ENCODE results near the gene NKAIN1.
"Not testable (repeated sequence)": the region's sequence is repeated elsewhere in the genome, so short reads cannot be mapped to it uniquely, and the experiment has no call there.

Gene NKAIN1

DNA sequence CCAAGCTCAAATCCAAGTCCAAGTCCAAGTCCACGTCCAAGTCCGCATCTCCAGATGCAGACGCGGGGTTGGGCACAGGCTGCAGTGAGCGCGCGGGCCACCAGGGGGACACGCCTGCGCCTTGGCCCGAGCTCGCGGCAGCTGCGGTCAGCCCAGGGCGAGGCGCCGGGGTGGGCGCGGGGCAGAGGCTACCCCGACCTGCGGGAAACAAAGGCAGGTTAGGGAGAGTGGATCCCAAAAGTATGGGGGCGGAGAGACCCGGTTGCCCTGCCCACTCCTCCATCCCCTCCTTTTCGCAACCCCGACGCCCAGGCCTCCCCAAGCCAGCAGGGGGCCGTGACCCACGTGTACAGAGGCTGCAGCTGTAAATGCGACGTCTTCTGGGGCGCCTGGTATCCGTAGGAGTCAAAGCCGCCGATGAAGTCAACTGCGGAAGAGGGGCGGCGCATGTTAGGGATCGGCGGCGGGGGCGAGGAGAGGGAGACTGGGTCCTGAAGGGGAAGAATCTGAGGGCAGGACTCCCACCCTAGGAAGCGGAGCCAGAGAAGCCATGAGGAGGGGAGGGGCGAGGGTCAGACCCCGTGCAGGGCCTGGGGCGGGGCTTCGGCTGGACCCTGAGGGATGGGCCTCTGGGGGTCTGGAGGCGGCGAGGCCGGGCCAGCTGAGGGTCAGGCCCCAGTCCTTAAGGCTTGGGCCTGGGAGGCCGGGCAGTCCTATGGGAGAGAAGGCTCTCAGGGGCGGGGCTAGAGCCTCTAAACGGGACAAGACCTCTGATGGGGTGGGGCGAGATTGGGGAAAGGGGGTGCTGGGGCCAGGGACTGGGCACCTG lies 58.0 kb downstream of the NKAIN1 start:
- peak; percentile 26 for DNase-seq
- H3K9me3 Mint-ChIP-seq = peaks cover 5% of the 10 kb centered on the region
- TF ChIP-seq, protein P1, sequence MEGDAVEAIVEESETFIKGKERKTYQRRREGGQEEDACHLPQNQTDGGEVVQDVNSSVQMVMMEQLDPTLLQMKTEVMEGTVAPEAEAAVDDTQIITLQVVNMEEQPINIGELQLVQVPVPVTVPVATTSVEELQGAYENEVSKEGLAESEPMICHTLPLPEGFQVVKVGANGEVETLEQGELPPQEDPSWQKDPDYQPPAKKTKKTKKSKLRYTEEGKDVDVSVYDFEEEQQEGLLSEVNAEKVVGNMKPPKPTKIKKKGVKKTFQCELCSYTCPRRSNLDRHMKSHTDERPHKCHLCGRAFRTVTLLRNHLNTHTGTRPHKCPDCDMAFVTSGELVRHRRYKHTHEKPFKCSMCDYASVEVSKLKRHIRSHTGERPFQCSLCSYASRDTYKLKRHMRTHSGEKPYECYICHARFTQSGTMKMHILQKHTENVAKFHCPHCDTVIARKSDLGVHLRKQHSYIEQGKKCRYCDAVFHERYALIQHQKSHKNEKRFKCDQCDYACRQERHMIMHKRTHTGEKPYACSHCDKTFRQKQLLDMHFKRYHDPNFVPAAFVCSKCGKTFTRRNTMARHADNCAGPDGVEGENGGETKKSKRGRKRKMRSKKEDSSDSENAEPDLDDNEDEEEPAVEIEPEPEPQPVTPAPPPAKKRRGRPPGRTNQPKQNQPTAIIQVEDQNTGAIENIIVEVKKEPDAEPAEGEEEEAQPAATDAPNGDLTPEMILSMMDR (IDR thresholded peaks at IDR 0.05) = no peak
- H3K4me3 Mint-ChIP-seq = no peak overlapping the region
- no peak overlapping the region for H3K27ac Mint-ChIP-seq
- no peaks in the 10 kb centered on the region for H3K4me1 Mint-ChIP-seq
- H3K27me3 Mint-ChIP-seq (ENCODE audit: low read depth, poor library complexity) = peaks cover 5% of the 10 kb centered on the region
- peaks cover 16% of the 10 kb centered on the region for H3K36me3 Mint-ChIP-seq (ENCODE audit: low read depth)

DNA sequence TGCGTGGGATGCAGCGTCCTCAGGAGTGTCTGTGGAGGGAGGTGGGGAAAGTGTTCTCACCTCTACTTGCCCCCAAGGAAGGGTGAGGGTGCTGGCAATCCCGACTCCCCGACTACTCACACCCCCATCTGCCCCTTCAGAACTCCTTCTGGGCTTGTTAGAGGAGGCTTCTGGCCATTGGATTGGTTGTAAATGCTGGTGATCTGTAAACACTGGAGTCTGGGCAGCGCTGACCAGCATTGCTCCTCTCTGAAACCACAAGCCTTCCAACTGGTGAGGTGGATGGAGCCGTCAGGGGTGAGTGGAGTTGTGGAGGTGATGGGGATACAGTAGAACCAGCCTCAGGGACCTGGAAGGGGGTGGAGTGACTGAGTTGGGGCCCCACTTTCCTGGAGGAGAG lies 59.3 kb downstream of the NKAIN1 start:
- Mint-ChIP-seq H3K27ac (no peak overlapping the region), H3K9me3 (peaks cover 10% of the 10 kb centered on the region), H3K4me1 (no peaks in the 10 kb centered on the region), H3K36me3 (ENCODE audit: low read depth) (peaks cover 16% of the 10 kb centered on the region), H3K4me3 (no peak overlapping the region), H3K27me3 (ENCODE audit: low read depth, poor library complexity) (peaks cover 5% of the 10 kb centered on the region)
- TF ChIP-seq, protein P1 (IDR thresholded peaks at IDR 0.05) = no peak
- no peak for DNase-seq

DNA sequence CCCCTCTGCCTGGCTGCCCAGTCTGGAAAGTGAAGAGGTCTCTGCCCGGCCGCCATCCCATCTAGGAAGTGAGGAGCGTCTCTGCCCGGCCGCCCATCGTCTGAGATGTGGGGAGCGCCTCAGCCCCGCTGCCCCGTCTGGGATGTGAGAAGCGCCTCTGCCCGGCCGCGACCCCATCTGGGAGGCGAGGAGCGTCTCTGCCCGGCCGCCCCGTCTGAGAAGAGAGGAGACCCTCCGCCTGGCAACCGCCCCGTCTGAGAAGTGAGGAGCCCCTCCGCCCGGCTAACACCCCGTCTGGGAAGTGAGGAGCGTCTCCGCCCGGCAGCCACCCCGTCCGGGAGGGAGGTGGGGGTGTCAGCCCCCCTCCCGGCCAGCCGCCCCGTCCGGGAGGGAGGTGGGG lies 63.4 kb downstream of the NKAIN1 start:
- peaks cover 23% of the 10 kb centered on the region for H3K9me3 Mint-ChIP-seq
- not testable (repeated sequence) for H3K4me1 Mint-ChIP-seq; H3K27me3 Mint-ChIP-seq (ENCODE audit: low read depth, poor library complexity); H3K4me3 Mint-ChIP-seq; H3K27ac Mint-ChIP-seq; DNase-seq
- H3K36me3 Mint-ChIP-seq (ENCODE audit: low read depth) = peaks cover 16% of the 10 kb centered on the region

DNA sequence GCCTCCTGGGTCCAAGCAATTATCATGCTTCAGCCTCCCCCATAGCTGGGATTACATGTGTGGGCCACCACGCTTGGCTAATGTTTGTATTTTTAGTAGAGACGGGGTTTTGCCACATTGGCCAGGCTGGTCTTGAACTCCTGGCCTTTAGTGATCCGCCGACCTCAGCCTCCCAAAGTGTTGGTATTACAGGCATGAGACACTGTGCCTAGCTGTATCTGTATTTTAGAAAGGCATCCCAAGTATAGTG lies 69.3 kb downstream of the NKAIN1 start:
- H3K4me1 Mint-ChIP-seq = peaks cover 5% of the 10 kb centered on the region
- DNase-seq = no peak
- H3K27me3 Mint-ChIP-seq (ENCODE audit: low read depth, poor library complexity) = peaks cover 7% of the 10 kb centered on the region
- H3K27ac Mint-ChIP-seq = peak overlapping the region; percentile 64
- no peak overlapping the region for H3K4me3 Mint-ChIP-seq
- peaks cover 14% of the 10 kb centered on the region for H3K9me3 Mint-ChIP-seq
- H3K36me3 Mint-ChIP-seq (ENCODE audit: low read depth) = no peaks in the 10 kb centered on the region
- TF ChIP-seq, protein P1 (IDR thresholded peaks at IDR 0.05) = no peak

DNA sequence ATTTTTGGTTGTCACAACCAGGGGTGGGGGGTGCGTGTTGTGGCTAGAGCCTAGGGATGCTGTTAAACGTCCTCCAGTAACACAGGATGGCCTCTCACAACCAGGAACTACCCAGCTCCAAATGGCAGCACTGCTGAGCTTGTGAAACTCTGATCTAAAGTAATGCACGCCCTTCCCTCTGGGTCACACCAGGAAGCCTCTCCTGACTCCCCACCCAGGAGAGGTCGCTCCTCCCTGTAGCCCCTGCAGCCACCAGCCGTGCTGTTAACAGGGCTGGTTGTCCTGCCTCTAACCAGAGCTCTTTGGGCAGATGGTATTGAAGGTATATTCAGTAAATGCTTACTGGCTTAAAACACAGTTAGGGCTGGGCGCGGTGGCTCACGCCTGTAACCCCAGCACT lies 73.2 kb downstream of the NKAIN1 start:
- peaks cover 8% of the 10 kb centered on the region for H3K4me1 Mint-ChIP-seq
- TF ChIP-seq, protein P1 (IDR thresholded peaks at IDR 0.05) = no peak
- peaks cover 4% of the 10 kb centered on the region for H3K27me3 Mint-ChIP-seq (ENCODE audit: low read depth, poor library complexity)
- H3K9me3 Mint-ChIP-seq = no peaks in the 10 kb centered on the region
- no peak overlapping the region for H3K4me3 Mint-ChIP-seq
- DNase-seq = no peak
- no peak overlapping the region for H3K27ac Mint-ChIP-seq
- H3K36me3 Mint-ChIP-seq (ENCODE audit: low read depth) = no peaks in the 10 kb centered on the region

DNA sequence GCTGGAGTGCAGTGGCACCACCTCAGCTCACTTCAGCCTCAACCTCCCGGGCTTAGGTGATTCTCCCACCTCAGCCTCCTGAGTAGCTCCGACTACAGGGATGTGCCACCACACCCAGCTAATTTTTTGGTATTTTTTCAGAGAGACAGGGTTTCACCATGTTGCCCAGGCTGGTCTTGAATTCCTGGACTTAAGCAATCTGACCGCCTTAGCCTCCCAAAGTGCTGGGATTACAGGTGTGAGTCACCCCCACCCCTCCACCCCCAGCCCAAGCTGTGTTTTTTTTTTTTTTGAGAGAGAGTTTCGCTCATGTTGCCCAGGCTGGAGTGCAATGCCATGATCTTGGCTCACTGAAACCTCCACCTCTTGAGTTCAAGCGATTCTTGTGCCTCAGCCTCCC lies 75.4 kb downstream of the NKAIN1 start:
- H3K4me1 Mint-ChIP-seq = peaks cover 11% of the 10 kb centered on the region
- no peak overlapping the region for H3K27ac Mint-ChIP-seq
- no peak for DNase-seq
- no peaks in the 10 kb centered on the region for H3K9me3 Mint-ChIP-seq
- H3K27me3 Mint-ChIP-seq (ENCODE audit: low read depth, poor library complexity) = no peaks in the 10 kb centered on the region
- TF ChIP-seq, protein P1 (IDR thresholded peaks at IDR 0.05) = no peak
- H3K36me3 Mint-ChIP-seq (ENCODE audit: low read depth) = no peaks in the 10 kb centered on the region
- H3K4me3 Mint-ChIP-seq = no peak overlapping the region
